OCI-LY1 (cell line): ENCODE measurements around the gene WIF1.
A peak's percentile ranks its signal among the peaks of the same experiment; 100 is the strongest.

Experiments used
- H2AFZ ChIP-seq: fragments of 200-600 bp; sonication (generic), shearing (Covaris generic); 2 replicates; pipeline ENCODE4 v1.6.0; 2014; ENCODE audit warnings: antibody characterized with exemption, mild to moderate bottlenecking, low read length
- H3F3A ChIP-seq: fragments of 200-600 bp; sonication (generic), shearing (Covaris generic); 2 replicates; pipeline ENCODE4 v1.6.0; 2014; ENCODE audit warnings: mild to moderate bottlenecking, antibody characterized with exemption, low read length, moderate library complexity; ENCODE audit not compliant: insufficient read depth
- H3K27ac ChIP-seq: fragments of 200-600 bp; sonication (generic); 2 replicates; pipeline ENCODE4 v1.5.1; 2014; ENCODE audit warnings: low read length, mixed run types, mild to moderate bottlenecking, low read depth; ENCODE audit not compliant: poor library complexity, severe bottlenecking
- H3K27me3 ChIP-seq: fragments of 200-600 bp; sonication (generic); 2 replicates; pipeline ENCODE4 v1.6.0; 2014; ENCODE audit warnings: antibody characterized with exemption, mild to moderate bottlenecking, low read length, moderate library complexity; ENCODE audit not compliant: insufficient read depth
- H3K36me3 ChIP-seq: fragments of 200-600 bp; sonication (generic); 2 replicates; pipeline ENCODE4 v1.6.1; 2014; ENCODE audit warnings: mild to moderate bottlenecking, antibody characterized with exemption, low read length, moderate library complexity, mixed read lengths; ENCODE audit not compliant: insufficient read depth
- H3K4me1 ChIP-seq: fragments of 200-600 bp; sonication (generic); 2 replicates; pipeline ENCODE4 v1.5.1; 2014; ENCODE audit warnings: mild to moderate bottlenecking, low read length, moderate library complexity; ENCODE audit not compliant: insufficient read depth, severe bottlenecking
- H3K4me2 ChIP-seq: fragments of 200-600 bp; sonication (generic), shearing (Covaris generic); 2 replicates; pipeline ENCODE4 v1.6.1; 2014; ENCODE audit warnings: low read length
- H3K4me3 ChIP-seq: fragments of 200-600 bp; sonication (generic); 2 replicates; pipeline ENCODE4 v1.5.1; 2014; ENCODE audit warnings: low read length, low read depth, mild to moderate bottlenecking, mixed read lengths; ENCODE audit not compliant: poor library complexity, severe bottlenecking
- H3K79me2 ChIP-seq: fragments of 200-600 bp; shearing (Covaris generic); 2 replicates; pipeline ENCODE4 v1.6.1; 2016; ENCODE audit warnings: mixed run types, low read length, mixed read lengths; ENCODE audit not compliant: insufficient read depth
- H3K9ac ChIP-seq: fragments of 200-600 bp; sonication (generic), shearing (Covaris generic); 2 replicates; pipeline ENCODE4 v1.6.1; 2014; ENCODE audit warnings: mild to moderate bottlenecking, low read length, mixed read lengths
- H3K9me2 ChIP-seq: fragments of 200-600 bp; sonication (generic), shearing (Covaris generic); 2 replicates; pipeline ENCODE4 v1.6.1; 2014; ENCODE audit warnings: low read depth, mild to moderate bottlenecking, low read length, mixed read lengths
- H3K9me3 ChIP-seq: fragments of 200-600 bp; shearing (Covaris generic); 2 replicates; pipeline ENCODE4 v1.6.1; 2014; ENCODE audit warnings: low read length, mixed read lengths
- H4K20me1 ChIP-seq: fragments of 200-600 bp; sonication (generic), shearing (Covaris generic); 2 replicates; pipeline ENCODE4 v1.6.0; 2016; ENCODE audit warnings: mild to moderate bottlenecking, low read length; ENCODE audit not compliant: insufficient read depth
- EZH2 ChIP-seq: fragments of 200-600 bp; sonication (generic), shearing (Covaris generic); IDR thresholded peaks from 2 replicates; pipeline ENCODE4 v1.8.0; 2017; ENCODE audit warnings: borderline replicate concordance, mixed run types, mild to moderate bottlenecking, antibody characterized with exemption, low read length, moderate library complexity, mixed read lengths
- TF ChIP-seq, protein P1 (sequence below): fragments of 200-600 bp; sonication (generic), shearing (Covaris generic); IDR thresholded peaks from 2 replicates; pipeline ENCODE4 v1.5.1; 2017; ENCODE audit warnings: mild to moderate bottlenecking, antibody characterized with exemption, low read length, moderate library complexity, mixed read lengths

WIF1 gene

DNA sequence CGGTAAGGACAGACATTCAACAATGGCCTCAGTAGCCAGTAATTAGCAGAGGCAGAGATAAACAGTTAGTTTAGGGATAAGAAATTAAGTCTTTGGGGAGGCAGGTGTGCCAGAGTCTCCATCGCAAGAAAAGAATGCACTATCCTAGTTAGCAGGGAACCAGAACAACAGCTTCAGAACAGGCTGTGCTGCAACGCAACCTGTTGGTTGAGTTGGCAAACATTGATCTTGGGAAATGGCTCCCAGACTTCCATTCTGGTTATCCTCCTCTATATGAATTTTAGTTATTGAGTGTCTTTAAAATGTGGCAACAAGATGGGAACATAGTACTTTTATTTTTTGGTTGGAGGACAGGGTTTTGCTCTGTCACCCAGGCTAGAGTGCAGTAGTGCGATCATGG is 36.0 kb upstream of the WIF1 start:
- TF ChIP-seq EZH2: no peak
- TF ChIP-seq, protein P1, sequence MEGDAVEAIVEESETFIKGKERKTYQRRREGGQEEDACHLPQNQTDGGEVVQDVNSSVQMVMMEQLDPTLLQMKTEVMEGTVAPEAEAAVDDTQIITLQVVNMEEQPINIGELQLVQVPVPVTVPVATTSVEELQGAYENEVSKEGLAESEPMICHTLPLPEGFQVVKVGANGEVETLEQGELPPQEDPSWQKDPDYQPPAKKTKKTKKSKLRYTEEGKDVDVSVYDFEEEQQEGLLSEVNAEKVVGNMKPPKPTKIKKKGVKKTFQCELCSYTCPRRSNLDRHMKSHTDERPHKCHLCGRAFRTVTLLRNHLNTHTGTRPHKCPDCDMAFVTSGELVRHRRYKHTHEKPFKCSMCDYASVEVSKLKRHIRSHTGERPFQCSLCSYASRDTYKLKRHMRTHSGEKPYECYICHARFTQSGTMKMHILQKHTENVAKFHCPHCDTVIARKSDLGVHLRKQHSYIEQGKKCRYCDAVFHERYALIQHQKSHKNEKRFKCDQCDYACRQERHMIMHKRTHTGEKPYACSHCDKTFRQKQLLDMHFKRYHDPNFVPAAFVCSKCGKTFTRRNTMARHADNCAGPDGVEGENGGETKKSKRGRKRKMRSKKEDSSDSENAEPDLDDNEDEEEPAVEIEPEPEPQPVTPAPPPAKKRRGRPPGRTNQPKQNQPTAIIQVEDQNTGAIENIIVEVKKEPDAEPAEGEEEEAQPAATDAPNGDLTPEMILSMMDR: no peak
- peak overlapping the region; percentile 87 for H2AFZ ChIP-seq
- no peaks in the 10 kb centered on the region for H4K20me1 ChIP-seq
- no peaks in the 10 kb centered on the region for H3K79me2 ChIP-seq
- no peaks in the 10 kb centered on the region for H3K9me3 ChIP-seq
- no peaks in the 10 kb centered on the region for H3F3A ChIP-seq
- no peaks in the 10 kb centered on the region for H3K9me2 ChIP-seq
- peaks cover 17% of the 10 kb centered on the region for H3K4me1 ChIP-seq
- H3K27ac ChIP-seq: no peak overlapping the region
- peaks cover 5% of the 10 kb centered on the region for H3K27me3 ChIP-seq
- no peak overlapping the region for H3K9ac ChIP-seq
- H3K36me3 ChIP-seq: no peaks in the 10 kb centered on the region
- peak overlapping the region; percentile 38; the same call in 1 of the 2 replicates for H3K4me2 ChIP-seq
- peak overlapping the region; percentile 4 for H3K4me3 ChIP-seq

- no peak for TF ChIP-seq EZH2
- peak overlapping the region; percentile 38 for H3K4me2 ChIP-seq
- H3K9me2 ChIP-seq: no peaks in the 10 kb centered on the region
- H3K9ac ChIP-seq: no peak overlapping the region
- H2AFZ ChIP-seq: peak overlapping the region; percentile 87
- peaks cover 5% of the 10 kb centered on the region for H3K27me3 ChIP-seq
- no peaks in the 10 kb centered on the region for H4K20me1 ChIP-seq
- H3K4me3 ChIP-seq: peak overlapping the region; percentile 4
- no peaks in the 10 kb centered on the region for H3K9me3 ChIP-seq
- H3K4me1 ChIP-seq: peaks cover 17% of the 10 kb centered on the region
- no peaks in the 10 kb centered on the region for H3F3A ChIP-seq
- no peaks in the 10 kb centered on the region for H3K79me2 ChIP-seq
- H3K36me3 ChIP-seq: no peaks in the 10 kb centered on the region
- no peak overlapping the region for H3K27ac ChIP-seq
Observed at GRCh38 chr12:65156366-65156841, 35.3 kb upstream of the WIF1 start.

GRCh38 chr12:65155784-65156183 is 34.7 kb upstream of the WIF1 start:
- Histone ChIP-seq H3K9me2 (no peaks in the 10 kb centered on the region), H3K4me2 (0 out of 2 replicates have a peak overlapping the region, but pooled peaks have one; percentile 38), H3K9ac (no peak overlapping the region), H3K4me1 (peaks cover 17% of the 10 kb centered on the region), H3K4me3 (no peak overlapping the region), H3K79me2 (no peaks in the 10 kb centered on the region), H3K27me3 (peaks cover 5% of the 10 kb centered on the region), H3F3A (no peaks in the 10 kb centered on the region), H3K27ac (no peak overlapping the region), H3K9me3 (no peaks in the 10 kb centered on the region), H3K36me3 (no peaks in the 10 kb centered on the region), H4K20me1 (no peaks in the 10 kb centered on the region), H2AFZ (peak overlapping the region; percentile 87)
- TF ChIP-seq, protein P1: no peak

GRCh38 chr12:65152596-65152995 is 31.5 kb upstream of the WIF1 start:
- Histone ChIP-seq H3F3A (no peaks in the 10 kb centered on the region), H3K9me3 (no peaks in the 10 kb centered on the region), H3K4me3 (no peak overlapping the region), H3K9ac (no peak overlapping the region), H3K9me2 (no peaks in the 10 kb centered on the region), H3K36me3 (no peaks in the 10 kb centered on the region), H3K4me2 (no peak overlapping the region), H4K20me1 (no peaks in the 10 kb centered on the region), H3K27ac (no peak overlapping the region), H2AFZ (no peak overlapping the region), H3K4me1 (peaks cover 17% of the 10 kb centered on the region), H3K27me3 (no peaks in the 10 kb centered on the region), H3K79me2 (no peaks in the 10 kb centered on the region)
- no peak for TF ChIP-seq EZH2
- TF ChIP-seq, protein P1: no peak
